Measurements from ENCODE around the gene CRACR2B.

Gene CRACR2B

DNA sequence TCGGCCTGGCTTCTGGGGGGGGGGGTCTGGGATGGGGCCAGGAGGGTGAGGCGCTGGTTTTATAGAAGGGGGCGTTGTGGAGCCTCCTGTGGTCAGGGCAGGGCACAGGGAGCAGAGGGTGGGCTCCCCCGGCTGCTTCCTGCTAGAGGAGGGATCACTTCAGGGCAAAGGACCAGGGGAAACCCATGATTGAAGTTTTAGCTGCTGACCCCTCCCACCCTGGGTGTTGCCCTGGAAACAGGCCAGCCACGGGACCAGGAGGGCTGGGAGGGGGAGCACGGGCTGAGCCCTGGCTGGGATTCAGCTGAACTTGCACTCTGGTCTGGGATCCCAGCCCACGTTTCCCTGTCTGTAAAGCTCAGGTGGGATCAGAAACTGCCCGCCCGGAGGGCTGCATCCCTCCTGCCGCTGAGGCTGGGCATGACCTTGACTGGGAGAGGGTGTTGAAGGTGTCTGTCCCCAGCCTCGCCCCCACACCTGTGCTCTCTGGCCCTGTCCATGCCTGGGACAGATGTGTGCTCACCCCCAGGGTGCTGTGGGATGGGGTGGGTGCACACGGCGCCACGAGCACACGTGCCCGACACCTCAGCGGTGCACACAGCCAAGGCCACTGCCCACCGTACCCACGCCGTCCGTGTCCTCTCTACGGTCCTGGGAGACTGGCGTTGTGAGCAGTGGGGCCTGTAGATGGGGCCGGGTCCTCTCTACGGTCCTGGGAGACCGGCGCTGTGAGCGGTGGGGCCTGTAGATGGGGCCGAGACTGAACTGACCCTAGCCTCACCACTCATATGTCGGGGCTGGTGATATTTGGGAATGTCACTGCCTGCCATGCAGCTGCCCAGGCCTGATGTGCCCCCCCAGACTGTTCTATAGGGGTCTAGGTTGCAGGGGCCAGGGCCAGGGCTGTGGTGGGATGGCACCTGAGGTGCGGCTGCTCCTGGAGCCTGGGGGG is 17.2 kb downstream of the CRACR2B start:
- DNase-seq (ENCODE audit: low read depth) = peak; percentile 95
- no peak for TF ChIP-seq CTCF (conservative IDR thresholded peaks at IDR 0.05; ENCODE audit: low read length)
- peak overlapping the region; percentile 94 for H3K4me3 ChIP-seq (ENCODE audit: low read length)

DNA sequence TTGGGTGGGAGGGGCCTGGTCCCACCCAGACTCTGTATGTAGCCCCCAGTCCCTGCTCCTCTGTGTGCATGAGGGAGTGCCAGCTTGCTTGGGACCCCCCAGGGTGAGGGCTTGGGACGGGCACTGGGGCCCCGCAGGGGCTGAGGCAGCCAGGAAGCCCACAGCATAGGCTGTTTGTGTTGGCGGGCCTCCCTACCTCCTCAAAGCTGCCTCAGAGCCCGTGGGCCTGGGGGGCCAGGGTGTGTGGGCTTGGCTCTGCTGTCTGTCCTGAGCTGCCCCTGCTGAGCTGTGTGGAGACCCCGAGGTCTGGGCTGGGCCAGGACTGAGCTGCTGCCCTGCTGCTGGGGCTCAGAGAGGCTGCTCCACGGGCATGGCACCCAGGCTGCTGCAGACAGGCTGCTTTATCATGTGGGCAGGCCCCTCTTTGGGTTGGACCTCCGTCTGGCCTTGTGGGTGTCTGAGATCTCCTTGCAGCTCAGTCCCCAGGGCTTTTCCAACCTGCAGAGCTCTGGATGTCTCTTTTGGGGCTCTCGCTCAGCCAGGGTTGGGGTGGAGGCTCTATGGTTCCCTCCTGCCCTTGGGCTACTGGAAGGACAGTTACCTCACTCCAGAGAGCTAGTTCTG is 18.3 kb downstream of the CRACR2B start:
- H3K4me3 ChIP-seq (ENCODE audit: low read length) = peak overlapping the region; percentile 94
- no peak for TF ChIP-seq CTCF (conservative IDR thresholded peaks at IDR 0.05; ENCODE audit: low read length)
- DNase-seq (ENCODE audit: low read depth) = no peak

DNA sequence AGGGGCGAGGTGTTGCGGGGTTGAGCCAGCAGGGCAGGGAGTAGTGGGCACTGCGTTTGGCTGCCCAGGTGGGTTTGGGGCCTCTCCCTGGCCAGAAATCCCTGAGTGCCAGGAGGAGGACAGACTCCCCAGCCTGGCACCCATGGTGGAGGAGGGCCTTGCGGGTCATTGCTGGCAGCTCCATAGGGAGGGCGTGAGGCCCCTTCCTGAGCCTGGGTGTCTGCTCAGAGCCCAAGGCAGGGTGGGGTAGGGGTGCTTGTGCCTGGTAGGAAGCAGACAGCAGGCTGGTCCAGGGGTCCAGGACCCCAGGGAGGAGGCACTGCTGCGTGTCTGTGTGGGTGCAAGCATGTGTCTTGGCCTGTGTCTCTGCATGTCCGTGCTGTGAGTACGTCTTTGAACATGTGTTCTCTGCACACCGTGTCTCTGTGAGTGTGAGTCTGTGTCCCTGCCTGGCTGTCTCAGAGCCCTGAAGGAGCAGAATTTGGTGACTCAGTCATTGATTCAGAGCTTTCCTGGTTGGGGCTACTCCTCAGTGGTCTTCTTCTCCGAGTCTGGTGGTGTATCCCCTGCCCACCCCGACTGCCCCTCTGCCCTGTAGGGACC is 18.9 kb downstream of the CRACR2B start:
- no peak overlapping the region for H3K4me3 ChIP-seq (ENCODE audit: low read length)
- peak; percentile 34 for DNase-seq (ENCODE audit: low read depth)
- no peak for TF ChIP-seq CTCF (conservative IDR thresholded peaks at IDR 0.05; ENCODE audit: low read length)

GRCh38 chr11:847876-848275 is 20.2 kb downstream of the CRACR2B start:
- H3K4me3 ChIP-seq (ENCODE audit: low read length) = no peak overlapping the region
- TF ChIP-seq CTCF (conservative IDR thresholded peaks at IDR 0.05; ENCODE audit: low read length) = no peak
- DNase-seq (ENCODE audit: low read depth) = no peak

- DNase-seq (ENCODE audit: low read depth) = no peak
- TF ChIP-seq CTCF (conservative IDR thresholded peaks at IDR 0.05; ENCODE audit: low read length) = peak; percentile 74
- H3K4me3 ChIP-seq (ENCODE audit: low read length) = no peak overlapping the region
These were observed 20.7 kb downstream of the CRACR2B start for GRCh38 chr11:848380-848931.

- no peak for DNase-seq (ENCODE audit: low read depth)
- TF ChIP-seq CTCF (conservative IDR thresholded peaks at IDR 0.05; ENCODE audit: low read length) = no peak
- H3K4me3 ChIP-seq (ENCODE audit: low read length) = peak overlapping the region; percentile 47
These were observed 21.5 kb downstream of the CRACR2B start for GRCh38 chr11:849104-849824.
